T-helper 1 cell treated with Interleukin-12 subunit alpha and Interleukin-12 subunit beta and Interleukin-4 antibody, amounts not matched to agents 30 ng/mL and 1 ng/mL, for 36 hours (primary cell): ENCODE measurements around the gene AJM1. TPM values are rescaled to one million over a fixed set of nuclear protein-coding genes. Genes with fewer than 3 reads are reported as not detected.
"Not testable (repeated sequence)": the region's sequence is repeated elsewhere in the genome, so short reads cannot be mapped to it uniquely, and the experiment has no call there.

ENCODE experiments used
- intact Hi-C: fragments of 100-400 bp; cut with micrococcal nuclease; formaldehyde crosslinking; loops from one replicate; pipeline ENCODE4 v1.15.1; 2024
- total RNA-seq: library from RNA; stranded (reverse); gene quantifications from 2 replicates; pipeline ENCODE4 v1.2.3, GENCODE V29; 2022

AJM1 gene
- total RNA-seq, 1 donor from 2014 or later: 8.1 TPM

DNA sequence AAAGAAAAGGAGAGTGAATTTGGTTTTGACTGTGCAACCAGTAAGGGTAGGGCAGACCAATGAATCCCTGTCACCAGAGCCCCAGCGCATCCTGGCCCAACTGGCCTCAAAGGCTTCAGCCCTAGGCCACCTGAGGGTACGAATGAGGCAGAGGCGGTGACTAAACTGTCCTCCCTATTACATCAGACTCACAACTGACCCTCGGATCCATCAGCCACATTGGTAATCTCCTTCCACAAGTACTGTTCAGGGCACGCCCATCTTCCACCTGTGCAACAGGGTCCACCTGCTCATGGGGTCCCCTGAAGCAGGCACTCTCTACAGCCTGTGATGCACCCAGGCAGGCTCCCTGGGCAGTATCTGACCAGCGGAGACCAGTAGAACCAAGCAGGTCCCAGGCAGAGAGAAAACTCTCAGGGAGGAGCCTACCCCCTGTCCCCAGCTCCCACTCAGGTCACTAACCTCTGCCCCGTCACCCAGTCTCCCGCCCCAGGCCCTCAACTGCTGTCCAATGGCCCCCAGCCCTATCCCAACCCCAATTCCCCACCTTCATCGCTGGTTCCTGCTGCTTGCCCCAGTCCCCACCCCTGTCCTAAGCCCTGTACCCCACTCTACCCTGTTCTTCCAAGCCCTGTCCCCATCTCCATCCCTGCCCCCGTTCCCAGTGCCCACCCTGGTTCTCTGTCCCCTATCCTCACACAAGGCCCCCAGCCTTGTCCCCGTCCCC is 22.9 kb downstream of the AJM1 start:
- intact Hi-C loops: no loop called here

DNA sequence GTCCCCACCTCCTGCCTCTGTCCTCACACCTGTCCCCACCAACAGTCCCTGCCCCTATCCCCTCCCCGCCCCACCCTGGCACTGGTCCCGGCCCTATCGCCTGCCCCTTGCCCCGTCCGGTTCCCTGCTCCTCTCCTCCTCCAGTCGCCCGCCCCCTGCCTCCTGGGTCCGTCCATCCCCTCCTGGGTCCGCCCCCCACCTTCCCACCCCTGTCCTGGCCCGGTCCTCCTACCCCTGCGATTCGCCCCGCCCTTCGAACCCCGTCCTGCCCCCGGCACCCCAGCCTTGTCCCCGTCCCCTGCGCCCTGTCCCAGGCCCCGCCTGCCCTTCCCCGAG is 23.5 kb downstream of the AJM1 start:
- intact Hi-C loops: loop anchor here (1.0 to 2.0 kb wide), 5 partner anchors 16 to 65 kb away; partner anchors contain the start of genes PHPT1 and TRAF2

DNA sequence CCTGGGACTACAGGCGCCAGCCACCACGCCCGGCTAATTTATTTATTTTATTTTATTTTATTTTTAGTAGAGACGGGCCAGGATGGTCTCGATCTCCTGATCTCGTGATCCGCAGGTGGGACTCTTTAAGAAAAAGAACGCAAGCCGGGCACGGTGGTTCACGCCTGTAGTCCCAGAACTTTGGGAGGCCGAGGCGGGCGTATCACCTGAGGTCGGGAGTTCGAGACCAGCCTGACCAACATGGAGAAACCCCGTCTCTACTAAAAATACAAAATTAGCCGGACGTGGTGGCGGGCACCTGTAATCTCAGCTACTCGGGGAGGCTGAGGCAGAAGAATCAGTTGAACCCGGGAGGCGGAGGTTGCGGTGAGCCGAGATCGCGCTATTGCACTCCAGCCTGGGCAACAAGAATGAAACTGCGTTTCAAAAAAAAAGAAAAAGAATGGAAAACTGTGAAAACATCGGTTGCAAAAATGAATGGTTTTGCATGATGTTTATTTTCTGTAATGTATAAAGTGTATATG is 24.7 kb downstream of the AJM1 start:
- intact Hi-C loops: loop anchor here (1.0 to 2.0 kb wide), 5 partner anchors 15 to 66 kb away; partner anchors contain the start of genes PHPT1 and TRAF2

DNA sequence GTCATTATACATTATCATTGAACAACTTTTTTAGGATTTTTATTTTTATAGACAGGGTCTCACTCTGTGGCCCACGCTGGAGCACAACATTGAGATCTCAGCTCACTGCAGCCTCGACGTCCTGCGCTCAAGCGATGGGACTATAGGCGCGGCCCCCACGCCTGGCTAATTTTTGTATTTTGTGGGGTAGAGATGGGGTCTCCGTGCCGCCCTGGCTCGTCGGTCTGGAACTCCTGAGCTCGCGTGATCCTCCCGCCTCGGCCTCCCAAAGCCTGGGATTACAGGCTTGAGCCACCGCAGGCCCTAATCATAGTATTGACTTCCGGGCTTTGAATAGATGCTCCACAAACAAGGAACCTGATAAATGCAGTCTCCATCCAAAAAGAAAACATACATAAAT is 25.2 kb downstream of the AJM1 start:
- intact Hi-C loops: loop anchor here (2.0 kb wide), 1 partner anchor 67 kb away; no protein-coding TSS in a partner anchor

DNA sequence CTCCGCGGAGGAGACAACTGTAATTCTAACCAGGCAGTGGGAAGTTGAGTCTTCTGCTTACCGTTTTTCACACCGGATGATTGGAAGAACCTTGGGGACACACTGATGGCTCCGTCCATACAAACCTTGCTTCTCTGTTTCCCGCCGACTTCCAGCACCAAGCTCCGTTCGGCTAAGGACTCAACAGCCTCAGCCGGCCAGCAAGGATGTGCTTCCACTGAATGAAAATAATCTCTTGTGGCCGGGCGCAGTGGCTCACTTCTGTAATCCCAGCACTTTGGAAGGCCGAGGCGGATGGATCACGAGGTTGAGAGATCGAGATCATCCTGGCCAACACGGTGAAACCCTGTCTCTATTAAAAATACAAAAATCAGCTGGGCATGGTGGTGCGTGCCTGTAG is 25.6 kb downstream of the AJM1 start:
- intact Hi-C loops: loop anchor here (2.0 kb wide), 1 partner anchor 67 kb away; no protein-coding TSS in a partner anchor

DNA sequence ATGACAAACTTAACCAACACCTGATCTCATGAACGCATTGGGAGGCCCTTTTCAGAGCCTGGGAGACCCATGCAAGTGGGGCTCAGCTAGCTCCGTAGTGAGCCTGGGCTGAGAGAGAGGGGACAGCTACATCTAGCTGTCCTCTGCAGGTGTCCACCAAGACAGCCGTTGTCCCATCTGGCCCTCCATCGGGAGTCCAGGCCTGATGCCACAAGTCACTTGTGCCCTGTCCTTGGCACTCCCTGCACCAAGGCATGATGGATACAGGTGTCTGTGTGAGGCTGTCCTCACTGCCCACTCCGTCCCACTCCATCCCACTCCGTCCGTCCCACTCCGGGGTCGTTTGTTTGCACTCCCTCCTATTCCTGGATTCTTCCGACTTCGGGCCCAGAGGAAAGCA is 26.4 kb downstream of the AJM1 start:
- intact Hi-C loops: no loop called here

DNA sequence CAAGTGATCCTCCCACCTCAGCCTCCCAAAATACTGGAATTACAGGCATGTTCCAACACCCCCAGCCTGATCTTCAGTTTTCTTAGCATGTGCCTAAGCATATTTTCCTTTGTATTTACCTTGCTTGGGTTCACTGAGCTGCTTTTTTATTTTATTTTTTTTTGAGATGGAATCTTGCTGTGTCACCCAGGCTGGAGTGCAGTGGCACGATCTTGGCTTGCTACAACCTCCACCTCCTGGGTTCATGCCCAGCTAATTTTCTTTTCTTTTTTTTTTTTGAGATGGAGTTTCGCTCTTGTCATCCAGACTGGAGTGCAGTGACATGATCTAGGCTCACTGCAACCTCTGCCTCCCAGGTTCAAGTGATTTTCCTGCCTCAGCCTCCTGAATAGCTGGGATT is 27.3 kb downstream of the AJM1 start:
- intact Hi-C loops: not testable (repeated sequence)

DNA sequence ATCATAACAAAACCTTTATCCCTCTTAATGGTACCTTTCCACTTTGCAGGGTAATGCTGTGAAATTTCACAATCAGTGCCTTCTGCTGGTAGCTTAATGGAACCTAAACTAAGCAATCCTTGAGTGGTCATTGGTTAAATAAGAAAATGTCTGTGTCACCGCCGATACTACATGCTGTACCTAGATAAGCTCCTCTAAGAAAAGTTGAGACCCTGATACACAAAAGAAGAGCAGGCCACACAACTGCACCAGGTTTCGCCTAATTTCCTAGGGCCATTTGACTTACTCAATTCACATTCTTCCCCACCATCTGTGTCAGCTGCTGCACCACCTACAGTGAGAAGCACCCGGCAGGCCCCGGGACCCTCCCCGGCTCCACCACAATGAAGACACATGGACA is 32.9 kb downstream of the AJM1 start:
- intact Hi-C loops: no loop called here

DNA sequence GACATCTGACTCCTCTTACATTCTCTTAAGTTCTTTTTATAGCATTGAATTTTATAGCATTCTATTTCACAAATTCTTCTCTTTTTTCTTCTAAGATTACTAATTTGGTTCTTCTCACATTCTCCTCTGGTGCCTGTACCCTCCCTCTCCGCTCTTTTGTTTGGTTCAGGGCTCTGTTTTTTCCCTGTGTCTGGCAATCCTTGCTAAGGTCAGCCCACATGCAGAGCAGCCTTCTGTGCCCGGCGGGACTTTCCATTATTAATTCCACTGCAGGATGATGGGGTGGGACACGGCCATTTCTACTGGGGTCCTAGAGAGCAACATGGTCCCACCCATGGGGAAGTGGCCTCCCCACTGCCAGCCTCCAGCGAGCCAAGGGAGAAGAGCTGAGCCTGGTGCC is 34.2 kb downstream of the AJM1 start:
- intact Hi-C loops: no loop called here

DNA sequence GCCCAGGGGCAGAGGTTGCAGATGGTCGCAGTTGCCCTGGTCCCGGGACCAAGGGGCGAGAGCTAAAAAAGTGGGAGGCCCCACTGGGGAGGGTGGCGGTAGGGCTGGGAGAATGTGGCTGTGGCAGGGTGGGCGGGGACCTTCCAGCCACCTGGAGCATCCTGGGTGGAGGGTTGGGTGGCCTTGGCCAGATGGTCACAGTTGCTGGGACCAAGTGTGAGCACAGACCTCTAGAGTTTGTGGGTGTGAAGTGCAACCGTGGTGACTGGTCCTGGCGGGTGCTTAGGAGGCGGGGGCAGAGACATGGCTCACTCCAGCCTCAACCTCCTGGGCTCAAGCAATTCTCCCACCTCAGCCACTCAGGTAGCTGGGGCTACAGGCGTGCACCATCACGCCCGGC is 38.4 kb downstream of the AJM1 start:
- intact Hi-C loops: loop anchor here (5.0 to 10.0 kb wide), 3 partner anchors 73 to 396 kb away; partner anchors contain the start of genes CYSRT1, RABL6, RNF208 and RNF224

DNA sequence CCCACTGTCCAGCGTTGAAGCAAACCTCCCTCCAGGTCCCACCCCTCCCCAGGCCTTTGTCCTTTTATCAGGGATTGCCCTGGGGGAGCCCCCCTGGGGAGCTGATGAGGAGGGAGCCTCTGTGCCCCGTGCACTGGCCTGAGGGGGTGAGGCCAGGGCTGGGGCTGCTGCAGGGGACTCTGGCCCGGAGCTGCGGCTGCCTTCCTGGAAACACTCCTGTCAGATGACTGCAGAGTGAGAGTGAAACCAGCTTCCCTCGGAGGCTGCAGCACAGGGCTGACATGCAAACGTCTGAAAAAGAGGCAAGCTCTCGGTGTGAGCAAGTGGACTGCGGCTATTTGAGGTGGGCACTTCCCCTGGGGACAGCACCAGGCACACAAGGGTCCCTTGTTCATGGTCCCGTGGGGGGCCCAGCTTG is 39.4 kb downstream of the AJM1 start:
- intact Hi-C loops: loop anchor here (1.0 to 10.0 kb wide), 10 partner anchors 15 to 397 kb away; partner anchors contain the start of genes CYSRT1, EDF1, FBXW5 and PHPT1

DNA sequence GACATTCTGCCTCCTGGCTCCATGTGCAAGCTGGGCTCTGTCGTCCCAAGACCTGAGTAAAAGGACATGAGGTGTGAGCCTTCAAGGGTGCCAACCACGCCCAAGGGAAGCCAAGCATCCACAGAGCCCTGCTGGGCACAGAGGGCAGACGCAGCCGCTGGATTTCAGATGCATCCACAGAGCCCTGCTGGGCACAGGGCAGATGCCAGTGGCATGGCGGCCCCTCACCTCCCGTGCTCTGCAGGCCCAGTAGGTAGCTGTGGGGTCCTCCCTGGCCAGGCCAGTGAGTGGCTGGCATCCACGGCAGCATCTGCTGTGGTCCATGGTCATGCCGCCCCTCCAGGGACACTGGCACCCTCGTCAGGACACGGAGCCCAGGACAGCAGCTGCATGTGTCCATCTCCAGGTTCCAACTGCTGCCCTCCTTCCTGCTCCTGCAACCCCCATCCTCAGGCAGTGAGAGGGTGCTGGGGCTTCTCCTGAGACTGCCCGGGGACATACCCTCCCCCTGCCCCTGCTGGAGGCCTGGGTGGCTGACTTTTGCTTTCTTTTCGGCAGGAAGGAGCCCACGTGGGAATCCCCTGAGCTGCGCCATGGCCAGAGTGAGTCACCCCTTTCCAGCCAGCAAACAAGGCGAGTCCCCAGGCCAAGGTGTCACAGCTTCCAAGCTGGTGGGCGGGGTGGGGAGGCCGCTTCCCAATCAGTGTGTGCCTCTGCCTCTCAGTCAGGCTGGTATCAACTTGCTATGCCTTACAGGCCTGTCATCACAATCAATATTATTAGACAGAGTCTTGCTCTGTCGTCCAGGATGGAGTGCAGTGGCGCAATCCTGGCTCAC is 40.0 kb downstream of the AJM1 start:
- intact Hi-C loops: loop anchor here (1.0 to 10.0 kb wide), 10 partner anchors 16 to 398 kb away; partner anchors contain the start of genes CYSRT1, EDF1, FBXW5 and PHPT1

DNA sequence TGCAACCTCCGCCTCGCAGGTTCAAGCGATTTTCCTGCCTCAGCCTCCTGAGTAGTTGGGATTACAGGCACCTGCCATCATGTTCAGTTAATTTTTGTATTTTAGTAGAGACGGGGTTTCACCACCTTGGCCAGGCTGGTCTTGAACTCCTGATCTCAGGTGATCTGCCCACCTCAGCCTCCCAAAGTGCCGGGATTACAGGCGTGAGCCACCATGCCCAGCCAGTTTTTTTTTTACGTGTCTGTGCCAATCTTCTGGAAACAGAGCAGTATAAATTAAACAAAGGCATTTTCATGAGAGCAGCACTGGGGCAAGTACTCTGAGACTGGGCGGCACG is 40.6 kb downstream of the AJM1 start:
- intact Hi-C loops: loop anchor here (1.0 to 10.0 kb wide), 10 partner anchors 17 to 398 kb away; partner anchors contain the start of genes CYSRT1, EDF1, FBXW5 and PHPT1

DNA sequence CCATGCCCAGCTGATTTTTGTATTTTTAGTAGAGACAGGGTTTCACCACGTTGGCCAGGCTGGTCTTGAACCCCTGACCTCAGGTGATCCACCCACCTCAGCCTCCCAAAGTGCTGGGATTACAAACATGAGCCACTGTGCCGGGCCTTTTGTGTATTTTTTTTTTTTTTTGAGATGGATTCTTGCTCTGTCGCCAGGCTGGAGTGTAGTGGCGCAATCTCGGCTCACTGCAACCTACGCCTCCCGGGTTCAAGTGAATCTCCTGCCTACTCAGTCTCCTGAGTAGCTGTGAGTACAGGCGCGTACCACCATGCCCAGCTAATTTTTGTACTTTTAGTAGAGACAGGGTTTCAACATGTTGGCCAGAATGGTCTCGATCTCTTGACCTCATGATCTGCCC is 41.4 kb downstream of the AJM1 start:
- intact Hi-C loops: loop anchor here (5.0 to 10.0 kb wide), 3 partner anchors 76 to 399 kb away; partner anchors contain the start of genes CYSRT1, RABL6, RNF208 and RNF224

DNA sequence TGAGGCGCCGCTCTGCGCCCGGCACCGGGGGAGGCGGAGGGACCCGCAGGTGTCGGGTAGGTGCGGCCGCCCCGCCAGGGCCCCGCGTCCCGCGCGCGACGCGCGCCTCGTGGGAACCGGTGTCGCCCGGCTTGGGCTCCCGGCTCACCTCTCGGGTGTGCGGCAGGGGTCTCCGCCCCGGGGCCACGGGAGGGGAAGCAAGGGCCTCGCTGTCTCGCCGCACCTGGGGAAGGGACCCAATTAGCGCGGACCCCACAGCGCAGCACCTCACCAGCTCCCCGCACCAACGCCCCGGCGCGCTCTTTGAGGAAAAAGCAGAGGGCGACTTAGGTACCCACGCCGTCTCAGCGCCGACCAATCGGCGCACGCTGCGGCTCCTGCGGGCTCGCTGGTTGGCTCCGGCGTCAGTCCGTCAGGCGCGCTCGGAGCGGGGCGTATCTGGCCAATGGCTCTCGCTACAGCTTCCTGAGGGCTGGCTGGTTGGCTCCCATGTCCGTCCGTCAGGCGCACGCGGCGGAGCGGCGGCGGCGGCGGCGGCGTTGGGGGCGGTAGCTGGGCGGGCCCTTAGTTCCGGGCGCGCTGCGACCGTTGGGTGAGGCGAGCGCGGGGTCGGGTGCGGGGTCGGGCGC is 43.8 kb downstream of the AJM1 start, which contains the start of gene TRAF2:
TRAF2 (plus strand) TSS at position 567 of the 629 bp plus-strand sequence. CDS start 12,225 bp downstream, outside the sequence.
- intact Hi-C loops: loop anchor here (1.0 to 10.0 kb wide), 8 partner anchors 16 to 401 kb away; partner anchors contain the start of genes CYSRT1, EDF1, MAN1B1 and PAXX

DNA sequence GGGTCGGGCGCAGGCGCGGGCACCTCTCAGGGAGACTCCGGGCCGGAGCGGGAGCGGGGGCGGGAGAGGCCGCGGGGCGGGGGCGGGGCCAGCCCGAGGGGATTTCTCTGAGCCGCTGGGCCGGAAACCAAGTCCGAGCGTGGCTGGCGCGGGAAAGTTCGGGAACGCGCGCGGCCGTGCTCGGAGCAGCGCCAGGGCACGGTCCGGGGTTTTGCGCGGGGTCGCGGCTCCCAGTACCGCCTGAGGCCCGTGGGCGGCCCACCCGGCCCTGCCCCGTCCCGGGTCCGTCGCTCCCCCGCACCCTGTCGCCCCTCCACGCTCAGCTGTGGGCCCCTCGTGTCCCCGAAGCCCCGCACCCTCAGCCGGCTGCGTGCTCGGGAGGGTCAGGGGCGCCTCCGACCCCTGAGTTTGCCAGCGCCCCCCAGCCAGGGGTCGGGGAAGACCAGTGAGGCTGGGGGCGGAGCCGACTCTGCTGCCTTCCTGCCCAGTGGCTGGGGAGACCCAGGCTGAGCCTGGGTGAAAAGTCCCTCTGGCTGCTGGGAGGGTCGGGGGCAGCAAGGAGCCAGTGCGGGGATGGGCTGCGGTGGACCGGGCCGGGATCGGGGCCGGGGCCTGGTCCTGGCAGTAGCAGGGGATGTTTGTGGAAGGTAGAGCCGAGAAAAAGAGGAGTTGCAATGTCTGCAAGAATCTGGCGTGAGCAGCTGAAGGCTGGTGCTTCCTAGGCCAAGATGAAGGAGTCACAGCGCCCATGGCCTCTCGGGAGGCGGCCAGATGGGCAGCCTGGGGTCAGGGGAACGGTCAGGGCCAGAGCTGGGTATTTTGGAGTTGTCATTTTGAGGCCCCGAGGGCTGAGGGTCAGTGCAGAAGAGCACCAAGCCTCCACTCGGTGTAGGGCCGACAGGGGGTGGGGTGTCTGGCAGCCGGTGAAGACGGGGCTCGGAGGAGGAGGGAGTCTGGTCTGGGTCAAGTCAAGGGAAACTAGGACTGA is 44.6 kb downstream of the AJM1 start:
- intact Hi-C loops: loop anchor here (1.0 to 10.0 kb wide), 8 partner anchors 15 to 402 kb away; partner anchors contain the start of genes CYSRT1, EDF1, MAN1B1 and PAXX

DNA sequence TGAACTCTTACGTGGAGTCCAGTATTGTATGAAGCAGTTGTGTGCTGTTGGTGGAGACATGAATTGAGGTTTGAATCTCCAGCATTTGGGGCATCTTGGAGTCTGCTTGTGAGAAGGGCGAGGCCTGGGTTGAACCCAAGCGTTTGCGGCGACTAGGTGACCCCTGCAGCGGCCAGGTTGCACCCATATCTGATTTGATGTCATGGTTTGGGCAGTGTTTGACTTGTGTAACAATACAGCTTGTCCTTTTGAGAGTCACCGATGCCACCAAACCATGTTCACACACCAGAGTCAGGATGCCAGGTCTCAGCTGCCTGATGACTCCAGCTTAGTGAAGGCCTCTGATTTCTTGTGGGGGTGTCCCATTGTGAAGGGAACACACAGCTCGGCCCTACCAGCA is 46.2 kb downstream of the AJM1 start:
- intact Hi-C loops: loop anchor here (5.0 to 10.0 kb wide), 3 partner anchors 199 to 404 kb away; partner anchors contain the start of genes CYSRT1, MAN1B1, RNF208 and RNF224

DNA sequence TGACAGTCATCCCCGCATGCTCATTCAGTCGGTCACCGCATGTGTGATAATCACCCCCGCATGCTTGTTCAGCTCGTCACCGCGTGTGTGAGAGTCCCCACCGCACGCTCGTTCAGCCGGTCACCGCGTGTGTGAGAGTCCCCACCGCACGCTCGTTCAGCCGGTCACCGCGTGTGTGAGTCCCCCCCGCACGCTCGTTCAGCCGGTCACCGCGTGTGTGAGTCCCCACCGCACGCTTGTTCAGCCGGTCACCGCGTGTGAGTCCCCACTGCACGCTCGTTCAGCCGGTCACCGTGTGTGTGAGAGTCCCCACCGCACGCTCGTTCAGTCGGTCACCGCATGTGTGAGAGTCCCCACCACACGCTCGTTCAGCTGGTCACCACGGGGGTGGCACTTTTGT is 47.6 kb downstream of the AJM1 start:
- intact Hi-C loops: loop anchor here (5.0 to 10.0 kb wide), 3 partner anchors 197 to 405 kb away; partner anchors contain the start of genes CYSRT1, MAN1B1, RNF208 and RNF224

DNA sequence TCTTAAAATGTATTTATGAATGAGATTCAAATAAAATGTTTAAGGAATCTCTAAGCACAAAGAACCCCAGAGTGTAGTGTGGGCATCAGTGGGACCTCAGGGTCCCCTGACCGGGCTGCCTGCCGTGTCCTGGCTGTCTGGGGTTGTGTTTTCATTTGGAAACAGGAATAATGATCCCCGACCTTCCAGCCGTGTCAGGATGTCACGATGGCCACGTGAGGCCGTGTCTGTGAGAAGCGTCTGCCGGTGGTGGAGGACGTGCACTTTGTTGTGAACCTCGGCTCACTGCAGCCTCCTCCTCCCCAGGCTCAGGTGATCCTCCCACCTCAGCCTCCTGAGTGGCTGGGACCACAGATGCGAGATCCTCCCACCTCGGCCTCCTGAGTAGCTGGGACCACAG is 48.4 kb downstream of the AJM1 start:
- intact Hi-C loops: no loop called here
